Measurements from ENCODE around the gene BTLA. TPM values are rescaled to one million over a fixed set of nuclear protein-coding genes. Genes with fewer than 3 reads are reported as not detected.
"Not testable (repeated sequence)": the region's sequence is repeated elsewhere in the genome, so short reads cannot be mapped to it uniquely, and the experiment has no call there.

BTLA gene
- total RNA-seq, 4 donors from 2014 or later, result 0.22 to 0.57 (median 0.41) TPM; not detected in 1

- TF ChIP-seq POLR2A (IDR thresholded peaks at IDR 0.05) (no peak), CTCF (IDR thresholded peaks at IDR 0.05) (no peak)
- no peaks in the 10 kb centered on the region for H3K27me3 ChIP-seq
- intact Hi-C loops (cut with DNase I), result no loop called here
Measured at GRCh38 chr3:112429960-112430359, 69.3 kb downstream of the BTLA start.

GRCh38 chr3:112427123-112427522, 72.1 kb downstream of the BTLA start:
- H3K4me3 ChIP-seq, result no peak overlapping the region
- H3K4me1 ChIP-seq, result no peaks in the 10 kb centered on the region
- no peaks in the 10 kb centered on the region for H3K36me3 ChIP-seq
- TF ChIP-seq CTCF (IDR thresholded peaks at IDR 0.05), result no peak
- no peak for TF ChIP-seq POLR2A (IDR thresholded peaks at IDR 0.05)
- no peaks in the 10 kb centered on the region for H3K27me3 ChIP-seq
- H3K9me3 ChIP-seq, result no peaks in the 10 kb centered on the region
- intact Hi-C loops (cut with DNase I), result no loop called here
- no peak overlapping the region for H3K27ac ChIP-seq
- WGBS, 2 donors, result 81 to 92% methylated on average over 5 of the region's 5 CpGs
- DNase-seq, result no peak

More at GRCh38 chr3:112429960-112430359, 69.3 kb downstream of the BTLA start:
- Histone ChIP-seq H3K9me3 (no peaks in the 10 kb centered on the region), H3K36me3 (no peaks in the 10 kb centered on the region), H3K4me3 (no peak overlapping the region), H3K4me1 (no peaks in the 10 kb centered on the region), H3K27ac (no peak overlapping the region)
- DNase-seq, result no peak
- WGBS, 2 donors, result 39 to 55% methylated on average over 3 of the region's 3 CpGs

- H3K4me1 ChIP-seq, result no peaks in the 10 kb centered on the region
- H3K4me3 ChIP-seq, result no peak overlapping the region
- no peaks in the 10 kb centered on the region for H3K27me3 ChIP-seq
- 80 to 92% methylated on average over 2 of the region's 2 CpGs for WGBS, 2 donors
- no peaks in the 10 kb centered on the region for H3K36me3 ChIP-seq
- no peak overlapping the region for H3K27ac ChIP-seq
- no peak for DNase-seq
- no peaks in the 10 kb centered on the region for H3K9me3 ChIP-seq
- TF ChIP-seq POLR2A (IDR thresholded peaks at IDR 0.05) (no peak), CTCF (IDR thresholded peaks at IDR 0.05) (no peak)
- intact Hi-C loops (cut with DNase I), result no loop called here
Measured at GRCh38 chr3:112425858-112426750, 73.2 kb downstream of the BTLA start.

GRCh38 chr3:112425382-112425781, 73.9 kb downstream of the BTLA start:
- no peak for DNase-seq
- TF ChIP-seq POLR2A (IDR thresholded peaks at IDR 0.05) (no peak), CTCF (IDR thresholded peaks at IDR 0.05) (no peak)
- 95 to 98% methylated on average over 2 of the region's 2 CpGs for WGBS, 2 donors
- Histone ChIP-seq H3K36me3 (no peaks in the 10 kb centered on the region), H3K27ac (no peak overlapping the region), H3K27me3 (no peaks in the 10 kb centered on the region), H3K4me3 (no peak overlapping the region), H3K9me3 (no peaks in the 10 kb centered on the region), H3K4me1 (no peaks in the 10 kb centered on the region)
- intact Hi-C loops (cut with DNase I), result no loop called here

- TF ChIP-seq CTCF (IDR thresholded peaks at IDR 0.05) (no peak), POLR2A (IDR thresholded peaks at IDR 0.05) (no peak)
- Histone ChIP-seq H3K9me3 (no peaks in the 10 kb centered on the region), H3K4me1 (no peaks in the 10 kb centered on the region), H3K4me3 (no peak overlapping the region), H3K27ac (no peak overlapping the region), H3K27me3 (no peaks in the 10 kb centered on the region), H3K36me3 (no peaks in the 10 kb centered on the region)
- no peak for DNase-seq
- intact Hi-C loops (cut with DNase I), result no loop called here
- WGBS, 2 donors, result 70 to 77% methylated on average over 1 of the region's 1 CpG
Measured at GRCh38 chr3:112424394-112424793, 74.9 kb downstream of the BTLA start.

GRCh38 chr3:112422921-112423320, 76.4 kb downstream of the BTLA start:
- 76% methylated on average over 4 to 7 of the region's 7 CpGs for WGBS, 2 donors
- intact Hi-C loops (cut with DNase I); H3K4me3 ChIP-seq; H3K4me1 ChIP-seq; H3K36me3 ChIP-seq; H3K9me3 ChIP-seq; H3K27me3 ChIP-seq; H3K27ac ChIP-seq; DNase-seq: not testable (repeated sequence)

GRCh38 chr3:112418526-112418925, 80.7 kb downstream of the BTLA start:
- H3K4me3 ChIP-seq; DNase-seq; H3K9me3 ChIP-seq; H3K4me1 ChIP-seq; H3K27ac ChIP-seq; H3K27me3 ChIP-seq; H3K36me3 ChIP-seq; intact Hi-C loops (cut with DNase I): not testable (repeated sequence)
- WGBS, 2 donors, result 50 to 75% methylated on average over 2 to 5 of the region's 5 CpGs
